ENCODE results near the gene ARHGAP27.

Gene ARHGAP27

GRCh38 chr17:45380991-45381390 lies 51.7 kb downstream of the ARHGAP27 start:
- no peak for DNase-seq

GRCh38 chr17:45380046-45380765 lies 52.5 kb downstream of the ARHGAP27 start:
- DNase-seq, result no peak

DNA sequence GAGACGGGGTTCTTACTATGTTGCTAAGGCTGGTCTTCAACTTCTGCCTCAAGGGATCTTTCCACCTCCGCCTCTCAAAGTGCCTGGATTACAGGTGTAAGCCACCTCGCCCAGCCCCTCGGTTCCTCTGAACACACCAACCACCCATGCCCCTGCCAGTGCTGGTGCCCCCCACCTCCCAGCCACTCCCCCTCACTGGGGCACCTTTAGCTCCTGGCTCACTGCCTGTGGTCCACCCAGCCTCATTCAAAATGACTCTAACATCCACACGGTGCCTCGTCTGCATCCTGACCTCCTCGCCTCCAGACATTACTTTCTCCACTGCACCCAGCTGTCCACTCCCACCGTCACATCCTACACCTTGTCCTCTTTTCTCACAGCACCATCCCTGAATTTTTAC lies 55.3 kb downstream of the ARHGAP27 start:
- no peak for DNase-seq

- no peak for DNase-seq
Observed at GRCh38 chr17:45376171-45377005, 56.3 kb downstream of the ARHGAP27 start.

DNA sequence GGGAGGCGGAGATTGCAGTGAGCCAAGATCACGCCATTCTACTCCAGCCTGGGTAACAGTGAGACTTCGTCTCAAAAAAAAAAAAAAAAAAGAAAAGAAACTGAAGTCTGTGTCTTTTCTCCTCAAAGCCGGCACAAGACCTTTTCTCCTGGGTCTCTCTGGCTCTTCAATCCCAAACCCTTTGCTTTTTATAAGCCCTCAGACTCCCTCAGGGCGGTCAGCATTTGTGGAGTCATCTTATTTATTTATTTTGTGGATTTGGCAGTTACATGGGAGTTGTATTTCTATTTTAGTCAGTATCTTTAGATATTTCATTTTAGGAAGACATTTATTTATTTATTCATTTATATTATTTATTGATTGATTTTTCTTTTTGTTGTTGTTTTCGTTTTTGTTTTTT lies 58.2 kb downstream of the ARHGAP27 start:
- DNase-seq, result no peak

- DNase-seq, result no peak
Observed at GRCh38 chr17:45372325-45372869, 60.3 kb downstream of the ARHGAP27 start.

GRCh38 chr17:45371414-45372324 lies 61.0 kb downstream of the ARHGAP27 start:
- DNase-seq, result peak; percentile 49

DNA sequence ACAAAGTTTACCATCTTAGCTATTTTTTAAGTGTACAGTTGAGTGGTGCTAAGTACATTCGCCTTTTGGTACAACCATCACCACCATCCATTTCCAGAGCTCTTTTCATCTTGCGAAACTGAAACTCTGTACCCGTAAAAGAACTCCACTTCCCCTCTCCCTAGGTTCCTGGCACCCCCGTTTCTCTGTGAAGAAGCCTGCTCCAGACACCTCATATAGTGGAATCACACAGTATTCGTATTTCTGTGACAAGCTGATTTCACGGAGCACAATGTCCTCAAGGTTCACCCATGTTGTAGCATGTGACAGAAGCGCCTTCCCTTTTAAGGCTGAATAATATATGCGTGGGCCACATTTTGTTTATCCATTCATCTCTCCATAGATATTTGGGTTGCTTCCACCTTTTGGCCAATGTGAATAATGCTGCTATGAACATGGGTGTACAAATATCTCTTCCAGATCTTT lies 61.7 kb downstream of the ARHGAP27 start:
- no peak for DNase-seq

- DNase-seq, result no peak
Observed at GRCh38 chr17:45369421-45369820, 63.2 kb downstream of the ARHGAP27 start.

DNA sequence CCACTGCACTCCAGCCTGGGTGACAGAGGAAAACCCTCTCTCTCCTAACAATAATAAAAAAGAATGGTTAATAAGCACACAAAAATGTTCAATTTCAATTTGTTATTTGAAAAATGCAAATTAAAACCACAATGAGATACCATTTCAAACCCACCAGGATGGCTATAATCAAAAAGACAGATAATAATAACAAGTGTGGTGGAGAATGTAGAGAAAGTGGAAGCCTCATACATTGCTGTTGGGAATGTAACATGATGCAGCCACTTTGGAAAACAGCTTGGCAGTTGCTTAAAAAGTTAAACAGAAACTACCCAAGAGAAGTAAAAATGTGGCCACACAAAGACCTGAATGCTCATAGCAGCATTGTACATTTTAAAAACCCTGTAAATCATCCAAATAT lies 64.0 kb downstream of the ARHGAP27 start:
- no peak for DNase-seq

- DNase-seq, result no peak
Observed at GRCh38 chr17:45367216-45367615, 65.5 kb downstream of the ARHGAP27 start.

DNA sequence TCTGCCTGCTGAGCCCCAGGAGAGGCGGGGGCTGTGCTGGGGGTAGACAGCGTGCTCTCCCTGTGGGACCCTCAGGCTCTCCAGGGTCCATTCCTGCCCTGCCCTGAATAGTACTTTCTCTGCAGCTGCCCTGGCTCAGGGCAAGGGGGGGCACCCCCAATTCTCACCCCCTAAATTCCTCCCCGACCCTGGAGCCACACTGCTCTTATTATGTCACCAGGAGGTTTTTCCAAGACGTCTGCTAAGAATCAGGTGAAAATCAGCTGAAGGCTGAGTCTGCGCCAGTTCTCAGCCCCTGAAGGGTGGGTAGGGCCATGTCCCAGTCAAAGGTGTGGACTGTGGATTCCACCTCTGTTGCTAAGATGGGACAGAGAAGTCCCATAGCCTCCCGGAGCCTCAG lies 66.0 kb downstream of the ARHGAP27 start:
- DNase-seq, result no peak

- DNase-seq, result no peak
Observed at GRCh38 chr17:45366049-45366448, 66.6 kb downstream of the ARHGAP27 start.

DNA sequence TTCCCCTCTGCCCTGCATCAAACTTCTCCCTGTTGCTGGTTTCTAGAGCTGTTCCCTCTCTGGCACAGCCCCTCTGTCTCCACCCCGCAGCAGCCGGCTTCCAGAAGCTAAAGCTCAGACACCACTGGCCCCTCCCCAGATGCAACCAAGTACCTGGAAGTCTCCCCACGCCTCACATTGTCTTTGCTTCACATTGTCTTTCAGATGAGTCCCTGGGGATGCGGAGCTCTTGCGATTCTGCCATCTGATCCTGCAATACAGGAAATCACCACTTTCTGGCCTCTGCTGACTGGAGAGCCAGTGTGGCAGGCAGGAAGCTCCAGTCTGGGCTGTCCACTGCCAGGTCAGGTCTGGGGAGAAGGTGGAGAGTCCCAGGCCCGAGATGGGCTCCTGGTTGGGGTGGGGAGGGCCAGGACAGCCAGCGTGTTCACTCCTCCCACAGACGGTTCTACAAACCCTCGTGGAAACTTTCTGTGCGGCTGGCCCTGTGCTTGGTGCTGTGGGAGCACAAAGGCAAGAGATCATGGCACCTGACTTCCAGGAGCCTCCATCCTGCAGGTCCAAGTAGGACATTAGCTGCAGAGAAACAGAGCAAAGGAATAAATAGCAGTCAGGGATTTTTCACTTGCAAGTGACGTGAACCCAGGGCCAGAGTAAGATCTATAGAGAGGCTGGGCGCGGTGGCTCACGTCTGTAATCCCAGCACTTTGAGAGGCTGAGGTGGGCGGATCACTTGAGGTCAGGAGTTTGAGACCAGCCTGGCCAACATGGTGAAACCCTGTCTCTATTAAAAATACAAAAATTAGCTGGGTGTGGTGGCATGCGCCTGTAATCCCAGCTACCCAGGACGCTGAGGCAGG lies 67.9 kb downstream of the ARHGAP27 start:
- DNase-seq, result no peak

- no peak for DNase-seq
Observed at GRCh38 chr17:45363498-45363897, 69.2 kb downstream of the ARHGAP27 start.

DNA sequence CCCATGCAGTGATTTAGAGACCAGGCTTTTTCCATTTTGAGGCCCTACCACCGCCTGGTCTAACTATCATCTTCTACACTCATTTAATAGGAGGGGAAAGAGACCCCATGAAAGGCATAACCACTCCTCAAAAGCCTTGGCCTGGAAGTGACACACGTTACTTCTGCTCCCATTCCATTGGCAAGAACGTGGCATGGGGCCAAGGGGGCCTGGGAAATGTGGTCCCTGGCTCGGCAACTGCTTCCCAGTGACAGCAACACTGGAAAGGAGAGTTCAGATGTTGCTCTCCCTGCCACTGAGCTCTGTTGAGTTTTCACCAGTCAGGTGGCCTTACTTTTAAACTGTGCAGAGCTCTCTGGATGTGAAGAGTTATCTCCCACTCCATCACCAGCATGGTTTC lies 70.7 kb downstream of the ARHGAP27 start:
- DNase-seq, result no peak

- no peak for DNase-seq
Observed at GRCh38 chr17:45361451-45361850, 71.2 kb downstream of the ARHGAP27 start.

DNA sequence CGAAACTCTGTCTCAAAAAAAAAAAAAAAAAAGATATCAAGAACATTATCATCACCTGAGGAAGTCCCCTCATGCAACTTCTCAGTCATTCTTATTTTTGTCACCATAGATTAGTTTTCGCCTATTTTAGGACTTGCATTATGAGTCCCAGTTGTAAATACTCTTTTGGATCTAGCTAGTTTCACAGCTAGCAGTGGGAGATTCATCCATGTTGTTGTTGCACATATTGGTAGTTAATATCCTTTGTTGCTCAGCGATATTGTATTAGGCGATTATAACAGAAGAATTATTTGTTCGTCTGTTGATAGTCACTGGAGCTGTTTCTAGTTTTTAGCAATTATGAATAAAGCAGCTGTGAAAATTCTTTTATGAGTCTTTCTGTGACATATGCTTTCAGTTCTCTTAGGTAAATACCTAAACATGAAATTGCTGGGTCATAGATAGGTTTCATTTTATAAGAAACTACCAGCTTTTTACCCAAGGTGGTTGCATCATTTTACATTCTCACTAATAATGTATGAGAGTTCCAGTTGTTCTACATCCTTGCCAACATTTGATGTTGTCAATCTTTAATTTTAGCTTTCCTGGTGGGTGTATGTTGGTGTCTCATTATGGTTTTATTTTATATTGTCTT lies 75.2 kb downstream of the ARHGAP27 start:
- DNase-seq, result no peak

DNA sequence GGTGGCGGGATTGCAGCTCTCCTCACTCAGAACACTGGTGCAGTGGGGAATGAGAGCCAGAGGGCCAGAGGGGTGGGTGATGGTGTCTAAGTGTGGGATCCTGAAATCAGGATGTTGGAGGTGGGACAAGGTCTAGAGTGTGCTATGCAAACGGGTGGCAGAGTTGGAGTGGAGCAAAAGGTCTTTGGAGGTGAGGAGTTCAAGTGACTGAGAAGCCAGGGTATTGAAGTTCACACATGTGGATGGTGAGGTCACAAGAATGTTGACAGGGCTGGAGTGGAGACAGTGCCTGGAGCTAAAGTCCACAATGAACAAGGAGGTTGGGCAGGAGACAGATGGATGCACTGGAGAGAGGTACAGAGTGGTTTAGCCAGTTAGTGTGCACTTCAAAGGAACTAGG lies 77.6 kb downstream of the ARHGAP27 start:
- DNase-seq, result no peak

GRCh38 chr17:45353043-45353442 lies 79.6 kb downstream of the ARHGAP27 start:
- peak; percentile 12 for DNase-seq

DNA sequence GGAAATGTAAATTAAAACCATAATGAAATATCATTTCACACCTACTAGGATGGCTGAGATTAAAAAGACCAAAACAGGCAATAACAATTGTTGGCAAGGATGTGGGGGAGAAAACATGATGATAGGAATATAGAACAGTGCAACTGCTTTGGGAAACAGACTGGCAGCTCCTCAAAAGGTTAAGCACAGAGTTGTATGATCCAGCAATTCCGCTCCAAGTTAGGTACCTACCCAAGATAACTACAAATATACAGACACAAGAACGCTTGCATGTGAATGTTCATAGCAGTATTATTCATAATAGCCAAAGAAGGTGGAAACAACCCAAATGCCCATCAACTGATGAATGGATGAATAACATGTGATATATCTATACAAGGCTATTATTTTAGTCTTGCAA lies 80.8 kb downstream of the ARHGAP27 start:
- DNase-seq, result no peak
